IPS-18a (cell line): ENCODE data around the gene RBBP9.

Source experiments
- H3K27ac ChIP-seq: one replicate; pipeline ENCODE4 v1.5.1; 2013; ENCODE audit warnings: low read length
- H3K27me3 ChIP-seq: one replicate; pipeline ENCODE4 v1.6.1; 2013; ENCODE audit warnings: mild to moderate bottlenecking, low read length; ENCODE audit not compliant: control insufficient read depth, insufficient read depth
- H3K36me3 ChIP-seq: one replicate; pipeline ENCODE4 v1.6.1; 2013; ENCODE audit warnings: low read depth, low read length; ENCODE audit not compliant: control insufficient read depth
- H3K4me1 ChIP-seq: one replicate; pipeline ENCODE4 v1.6.1; 2013; ENCODE audit warnings: low read depth, low read length; ENCODE audit not compliant: control insufficient read depth
- H3K4me3 ChIP-seq: one replicate; pipeline ENCODE4 v1.5.1; 2013; ENCODE audit warnings: low read length
- H3K9ac ChIP-seq: one replicate; pipeline ENCODE4 v1.6.1; 2013; ENCODE audit warnings: mild to moderate bottlenecking, low read length, moderate library complexity
- H3K9me3 ChIP-seq: one replicate; pipeline ENCODE4 v1.6.1; 2013; ENCODE audit warnings: low read depth, low read length; ENCODE audit not compliant: control insufficient read depth

Gene RBBP9

GRCh38 chr20:18443886-18444285 is 53.1 kb downstream of the RBBP9 start:
- Histone ChIP-seq H3K4me3 (no peak overlapping the region), H3K4me1 (no peaks in the 10 kb centered on the region), H3K27me3 (no peaks in the 10 kb centered on the region), H3K27ac (no peak overlapping the region), H3K9ac (no peak overlapping the region), H3K36me3 (no peaks in the 10 kb centered on the region), H3K9me3 (no peaks in the 10 kb centered on the region)

GRCh38 chr20:18440403-18440802 is 56.6 kb downstream of the RBBP9 start:
- Histone ChIP-seq H3K9ac (no peak overlapping the region), H3K4me3 (no peak overlapping the region), H3K9me3 (no peaks in the 10 kb centered on the region), H3K36me3 (no peaks in the 10 kb centered on the region), H3K27me3 (no peaks in the 10 kb centered on the region), H3K27ac (no peak overlapping the region), H3K4me1 (no peaks in the 10 kb centered on the region)

- H3K4me3 ChIP-seq, result no peak overlapping the region
- H3K9me3 ChIP-seq, result no peaks in the 10 kb centered on the region
- H3K27me3 ChIP-seq, result no peaks in the 10 kb centered on the region
- H3K27ac ChIP-seq, result no peak overlapping the region
- no peaks in the 10 kb centered on the region for H3K4me1 ChIP-seq
- H3K9ac ChIP-seq, result no peak overlapping the region
- H3K36me3 ChIP-seq, result no peaks in the 10 kb centered on the region
Observed at GRCh38 chr20:18436847-18437246, 60.2 kb downstream of the RBBP9 start.
